ENCODE measurements around the gene CLCN4.

DNA sequence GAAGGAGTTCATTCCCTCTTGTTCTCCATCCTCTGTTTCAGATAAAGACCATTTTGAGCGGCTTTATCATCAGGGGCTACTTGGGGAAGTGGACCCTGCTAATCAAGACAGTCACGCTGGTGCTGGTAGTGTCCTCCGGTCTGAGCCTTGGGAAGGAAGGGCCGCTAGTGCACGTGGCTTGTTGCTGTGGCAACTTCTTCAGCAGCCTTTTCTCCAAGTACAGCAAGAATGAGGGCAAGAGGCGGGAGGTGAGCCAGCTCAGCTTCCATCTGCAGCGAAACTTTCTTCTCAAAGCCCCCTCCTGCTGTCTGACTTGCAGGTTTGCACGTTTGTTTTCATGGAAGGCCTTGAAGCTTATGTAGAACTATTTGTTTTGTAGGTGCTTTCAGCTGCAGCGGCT is 49.5 kb downstream of the CLCN4 start:
- TF ChIP-seq EZH2 (IDR thresholded peaks at IDR 0.05; ENCODE audit: borderline replicate concordance, insufficient read depth, low read depth, low read length, poor library complexity, severe bottlenecking): no peak
- TF ChIP-seq, protein P1, sequence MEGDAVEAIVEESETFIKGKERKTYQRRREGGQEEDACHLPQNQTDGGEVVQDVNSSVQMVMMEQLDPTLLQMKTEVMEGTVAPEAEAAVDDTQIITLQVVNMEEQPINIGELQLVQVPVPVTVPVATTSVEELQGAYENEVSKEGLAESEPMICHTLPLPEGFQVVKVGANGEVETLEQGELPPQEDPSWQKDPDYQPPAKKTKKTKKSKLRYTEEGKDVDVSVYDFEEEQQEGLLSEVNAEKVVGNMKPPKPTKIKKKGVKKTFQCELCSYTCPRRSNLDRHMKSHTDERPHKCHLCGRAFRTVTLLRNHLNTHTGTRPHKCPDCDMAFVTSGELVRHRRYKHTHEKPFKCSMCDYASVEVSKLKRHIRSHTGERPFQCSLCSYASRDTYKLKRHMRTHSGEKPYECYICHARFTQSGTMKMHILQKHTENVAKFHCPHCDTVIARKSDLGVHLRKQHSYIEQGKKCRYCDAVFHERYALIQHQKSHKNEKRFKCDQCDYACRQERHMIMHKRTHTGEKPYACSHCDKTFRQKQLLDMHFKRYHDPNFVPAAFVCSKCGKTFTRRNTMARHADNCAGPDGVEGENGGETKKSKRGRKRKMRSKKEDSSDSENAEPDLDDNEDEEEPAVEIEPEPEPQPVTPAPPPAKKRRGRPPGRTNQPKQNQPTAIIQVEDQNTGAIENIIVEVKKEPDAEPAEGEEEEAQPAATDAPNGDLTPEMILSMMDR (IDR thresholded peaks at IDR 0.05): no peak
